Caco-2 (cell line): ENCODE results near the gene DOK3. TPM values are rescaled to one million over a fixed set of nuclear protein-coding genes. Genes with fewer than 3 reads are reported as not detected.

Source experiments
- BruUV-seq: library from RNA; stranded (reverse); fragments of 400-500 nt; replicated peaks from 2 replicates; lab custom pipeline; 2021; lab: Mats Ljungman, UMichigan
- CTCF ChIA-PET: fragments of 300-600 bp; sonication (Branson Sonifier 250); formaldehyde crosslinking; loops from one replicate; lab custom pipeline; 2022; ENCODE audit warnings: antibody characterized with exemption; lab: Charles Lee
- POLR2A ChIA-PET: fragments of 300-600 bp; sonication (Branson Sonifier 250); formaldehyde crosslinking; loops from one replicate; lab custom pipeline; 2022; ENCODE audit warnings: antibody characterized with exemption; lab: Charles Lee
- DNase-seq, 2 experiments: peaks; one replicate each; pipeline versions ENCODE4 v3.0.0 to v3.0.0-alpha.2; 2020 to 2022
- H3K27me3 ChIP-seq: replicated peaks from 2 replicates; pipeline ENCODE4 v1.6.0; 2011; ENCODE audit warnings: low read length; ENCODE audit not compliant: control insufficient read depth, insufficient read depth
- H3K36me3 ChIP-seq: 2 replicates; pipeline ENCODE4 v1.5.1; 2011; ENCODE audit warnings: low read length; ENCODE audit not compliant: control insufficient read depth, insufficient read depth
- H3K4me1 ChIP-seq: fragments of 250-450 bp; sonication (Bioruptor Pico); 2 replicates; pipeline ENCODE4 v1.5.1; 2020; ENCODE audit warnings: mild to moderate bottlenecking
- H3K4me3 ChIP-seq: 2 replicates; pipeline ENCODE4 v1.5.1; 2011; ENCODE audit warnings: low read depth, mild to moderate bottlenecking, control low read depth, low read length
- H3K9me3 ChIP-seq: fragments of 250-450 bp; sonication (Bioruptor Pico); 2 replicates; pipeline ENCODE4 v1.5.1; 2020; ENCODE audit warnings: mild to moderate bottlenecking, moderate library complexity
- H3K27ac Mint-ChIP-seq: one replicate; pipeline ENCODE4 v1.8.0; 2022; ENCODE audit warnings: mixed read lengths; ENCODE audit not compliant: unreplicated experiment
- H3K27me3 Mint-ChIP-seq: one replicate; pipeline ENCODE4 v1.8.0; 2022; ENCODE audit warnings: mixed read lengths; ENCODE audit not compliant: insufficient read depth, unreplicated experiment
- H3K36me3 Mint-ChIP-seq: one replicate; pipeline ENCODE4 v1.8.0; 2022; ENCODE audit warnings: mild to moderate bottlenecking, mixed read lengths; ENCODE audit not compliant: insufficient read depth, unreplicated experiment
- H3K4me1 Mint-ChIP-seq: one replicate; pipeline ENCODE4 v1.8.0; 2022; ENCODE audit warnings: low read depth, mixed read lengths; ENCODE audit not compliant: unreplicated experiment
- H3K4me3 Mint-ChIP-seq: one replicate; pipeline ENCODE4 v1.8.0; 2022; ENCODE audit warnings: mild to moderate bottlenecking, moderate library complexity, mixed read lengths; ENCODE audit not compliant: unreplicated experiment
- H3K9me3 Mint-ChIP-seq: one replicate; pipeline ENCODE4 v1.8.0; 2022; ENCODE audit warnings: mixed read lengths; ENCODE audit not compliant: unreplicated experiment
- CTCF ChIP-seq, 2 experiments: fragments of 200-600 bp in 1 of 2; IDR thresholded peaks; 1 replicate in 1 of 2; 2 replicates in 1 of 2; pipeline versions ENCODE4 v1.5.1 to v1.8.0; 2011 to 2022; ENCODE audit warnings: antibody characterized with exemption in 1 of 2, control low read depth in 1 of 2, inconsistent platforms in 1 of 2, low read depth in 1 of 2, low read length in 1 of 2, mild to moderate bottlenecking in 1 of 2, moderate library complexity in 1 of 2; ENCODE audit not compliant: insufficient read depth in 1 of 2, severe bottlenecking in 1 of 2, unreplicated experiment in 1 of 2
- intact Hi-C: fragments of 100-400 bp; cut with micrococcal nuclease; formaldehyde crosslinking; loops from one replicate; pipeline ENCODE4 v1.10.0; 2022; ENCODE audit not compliant: unreplicated experiment
- total RNA-seq: library from RNA; stranded (reverse); gene quantifications from 2 replicates; pipeline ENCODE4 v1.2.3, GENCODE V29; 2022

DOK3 gene
- total RNA-seq, 1 experiment from 2014 or later: 7.9 TPM

- Histone ChIP-seq H3K36me3 (peaks cover 5% of the 10 kb centered on the region), H3K4me3 (no peak overlapping the region), H3K9me3 (no peaks in the 10 kb centered on the region), H3K4me1 (no peaks in the 10 kb centered on the region), H3K27me3 (no peaks in the 10 kb centered on the region)
- BruUV-seq: no TSS peak
- Mint-ChIP-seq H3K27ac (no peak overlapping the region), H3K9me3 (no peaks in the 10 kb centered on the region), H3K27me3 (no peaks in the 10 kb centered on the region), H3K4me1 (peaks cover 6% of the 10 kb centered on the region), H3K4me3 (no peak overlapping the region), H3K36me3 (peaks cover 24% of the 10 kb centered on the region)
- POLR2A ChIA-PET: interaction anchor here (0.5 kb wide), 1 partner anchor 11 kb away, joined by 6 read pairs; the partner anchor contains the start of gene PDLIM7
- CTCF ChIA-PET: interaction anchor here (0.5 to 1.3 kb wide), 2 partner anchors 10 to 355 kb away, joined by 3 to 4 read pairs; partner anchors contain the start of gene PDLIM7
- no peak for DNase-seq
- no peak for TF ChIP-seq CTCF (IDR thresholded peaks at IDR 0.05; ENCODE audit: insufficient read depth in 1 of 2, low read depth in 1 of 2, low read length in 1 of 2, severe bottlenecking in 1 of 2, unreplicated experiment in 1 of 2)
- intact Hi-C loops: no loop called here
Measured at GRCh38 chr5:177507596-177508220, 1.9 kb downstream of the DOK3 start.

- Histone ChIP-seq H3K36me3 (no peaks in the 10 kb centered on the region; the same call in none of the 2 replicates), H3K9me3 (no peaks in the 10 kb centered on the region), H3K27me3 (no peaks in the 10 kb centered on the region), H3K4me3 (no peak overlapping the region), H3K4me1 (no peaks in the 10 kb centered on the region)
- no peak overlapping the region for H3K27ac Mint-ChIP-seq
- DNase-seq: no peak
- H3K27me3 Mint-ChIP-seq: no peaks in the 10 kb centered on the region
- ChIA-PET CTCF (interaction anchor here (0.5 to 1.3 kb wide), 2 partner anchors 10 to 355 kb away, joined by 3 to 4 read pairs; partner anchors contain the start of gene PDLIM7), POLR2A (interaction anchor here (0.7 kb wide), 1 partner anchor 46 kb away, joined by 13 read pairs; no protein-coding TSS in a partner anchor)
- peaks cover 6% of the 10 kb centered on the region for H3K4me1 Mint-ChIP-seq
- TF ChIP-seq CTCF (IDR thresholded peaks at IDR 0.05; ENCODE audit: insufficient read depth in 1 of 2, low read depth in 1 of 2, low read length in 1 of 2, severe bottlenecking in 1 of 2, unreplicated experiment in 1 of 2): peak; percentile 0 to 32
- H3K4me3 Mint-ChIP-seq: no peak overlapping the region
- peaks cover 22% of the 10 kb centered on the region for H3K36me3 Mint-ChIP-seq
- intact Hi-C loops: no loop called here
- BruUV-seq: no TSS peak
- H3K9me3 Mint-ChIP-seq: no peaks in the 10 kb centered on the region
Measured at GRCh38 chr5:177507165-177507564, 2.5 kb downstream of the DOK3 start.

GRCh38 chr5:177505075-177505474 is 4.6 kb downstream of the DOK3 start:
- H3K4me1 ChIP-seq: no peaks in the 10 kb centered on the region
- H3K9me3 Mint-ChIP-seq: no peaks in the 10 kb centered on the region
- ChIA-PET POLR2A (no interaction called here), CTCF (no interaction called here)
- no peak for DNase-seq
- H3K36me3 Mint-ChIP-seq: peaks cover 9% of the 10 kb centered on the region
- H3K36me3 ChIP-seq: no peaks in the 10 kb centered on the region
- no peaks in the 10 kb centered on the region for H3K9me3 ChIP-seq
- no TSS peak for BruUV-seq
- H3K4me3 ChIP-seq: no peak overlapping the region
- no peaks in the 10 kb centered on the region for H3K27me3 Mint-ChIP-seq
- TF ChIP-seq CTCF (IDR thresholded peaks at IDR 0.05; ENCODE audit: insufficient read depth in 1 of 2, low read depth in 1 of 2, low read length in 1 of 2, severe bottlenecking in 1 of 2, unreplicated experiment in 1 of 2): no peak
- no peaks in the 10 kb centered on the region for H3K27me3 ChIP-seq
- H3K4me3 Mint-ChIP-seq: no peak overlapping the region
- no peak overlapping the region for H3K27ac Mint-ChIP-seq
- intact Hi-C loops: no loop called here
- peaks cover 11% of the 10 kb centered on the region for H3K4me1 Mint-ChIP-seq
